ENCODE results near the gene OTOP2.

OTOP2 gene

GRCh38 chr17:74882517-74883240 is 41.4 kb upstream of the OTOP2 start:
- H3K9me3 ChIP-seq (ENCODE audit: severe bottlenecking): no peaks in the 10 kb centered on the region
- H3K36me3 ChIP-seq (ENCODE audit: low read depth): no peaks in the 10 kb centered on the region
- H3K27ac ChIP-seq (ENCODE audit: poor library complexity, severe bottlenecking): no peak overlapping the region
- ATAC-seq (ENCODE audit: low read depth) (no peak), DNase-seq (ENCODE audit: low spot score) (no peak)
- H3K4me3 ChIP-seq (ENCODE audit: severe bottlenecking): no peak overlapping the region
- no peaks in the 10 kb centered on the region for H3K27me3 ChIP-seq (ENCODE audit: insufficient read depth, poor library complexity, severe bottlenecking)
- TF ChIP-seq CTCF (IDR thresholded peaks at IDR 0.05; ENCODE audit: poor library complexity, severe bottlenecking): no peak
- peaks cover 6% of the 10 kb centered on the region for H3K4me1 ChIP-seq (ENCODE audit: insufficient read depth, poor library complexity, severe bottlenecking)

DNA sequence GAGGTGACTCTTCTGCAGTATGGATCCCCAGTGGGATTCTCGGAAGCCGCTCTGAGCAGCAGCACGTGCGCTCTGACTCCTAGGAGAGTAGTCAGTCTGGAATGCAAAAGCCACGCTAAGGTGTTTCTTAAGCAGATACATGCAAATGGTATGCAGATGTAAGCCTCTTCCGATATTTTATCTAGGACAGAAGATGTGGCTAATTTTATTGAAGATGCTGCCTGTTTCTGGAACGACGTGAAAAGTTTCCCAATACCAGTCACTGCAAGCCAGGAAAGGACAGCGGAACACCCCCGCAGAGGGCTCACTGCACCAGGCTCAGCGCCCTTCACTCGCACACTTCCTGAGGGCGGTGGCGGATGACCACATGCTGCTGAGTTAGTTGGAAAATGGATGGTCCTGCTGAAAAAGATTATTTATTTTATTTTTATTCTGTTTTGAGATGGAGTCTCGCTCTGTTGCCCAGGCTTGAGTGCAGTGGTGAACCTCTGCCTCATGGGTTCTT is 40.8 kb upstream of the OTOP2 start:
- no peak overlapping the region for H3K4me3 ChIP-seq (ENCODE audit: severe bottlenecking)
- TF ChIP-seq CTCF (IDR thresholded peaks at IDR 0.05; ENCODE audit: poor library complexity, severe bottlenecking): no peak

DNA sequence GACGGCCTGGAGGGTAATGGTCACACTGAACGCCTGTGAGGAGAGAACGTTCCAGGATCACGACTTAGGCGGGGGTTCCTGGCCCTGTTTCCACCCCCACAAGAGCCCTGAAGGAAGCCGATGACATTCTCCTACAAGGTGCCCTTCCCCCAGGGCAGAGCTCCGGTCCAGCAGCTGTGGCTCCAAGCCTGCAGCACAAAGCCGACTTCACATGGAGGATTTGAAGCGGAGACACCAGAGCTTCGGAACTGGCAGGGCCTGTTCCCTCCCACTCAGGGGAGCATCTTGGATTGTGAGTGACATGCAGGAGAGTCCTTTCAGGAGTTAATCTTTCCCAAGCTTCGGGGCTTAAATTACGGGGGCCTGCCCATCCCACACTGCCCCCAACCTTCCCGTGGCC is 35.6 kb upstream of the OTOP2 start:
- ATAC-seq (ENCODE audit: low read depth) (no peak), DNase-seq (ENCODE audit: low spot score) (no peak)
- no peaks in the 10 kb centered on the region for H3K36me3 ChIP-seq (ENCODE audit: low read depth)

More for the DNA sequence above, 40.8 kb upstream of the OTOP2 start:
- ATAC-seq (ENCODE audit: low read depth) (no peak), DNase-seq (ENCODE audit: low spot score) (no peak)
- Histone ChIP-seq H3K27me3 (ENCODE audit: insufficient read depth, poor library complexity, severe bottlenecking) (no peaks in the 10 kb centered on the region), H3K9me3 (ENCODE audit: severe bottlenecking) (no peaks in the 10 kb centered on the region), H3K27ac (ENCODE audit: poor library complexity, severe bottlenecking) (no peak overlapping the region), H3K4me1 (ENCODE audit: insufficient read depth, poor library complexity, severe bottlenecking) (peaks cover 3% of the 10 kb centered on the region), H3K36me3 (ENCODE audit: low read depth) (no peaks in the 10 kb centered on the region)

GRCh38 chr17:74890554-74890953 is 33.5 kb upstream of the OTOP2 start:
- DNase-seq (ENCODE audit: low spot score) (no peak), ATAC-seq (ENCODE audit: low read depth) (no peak)
- H3K27me3 ChIP-seq (ENCODE audit: insufficient read depth, poor library complexity, severe bottlenecking): peaks cover 31% of the 10 kb centered on the region
- no peak for TF ChIP-seq CTCF (IDR thresholded peaks at IDR 0.05; ENCODE audit: poor library complexity, severe bottlenecking)
- no peak overlapping the region for H3K4me3 ChIP-seq (ENCODE audit: severe bottlenecking)
- H3K36me3 ChIP-seq (ENCODE audit: low read depth): no peaks in the 10 kb centered on the region
- no peaks in the 10 kb centered on the region for H3K4me1 ChIP-seq (ENCODE audit: insufficient read depth, poor library complexity, severe bottlenecking)
- H3K9me3 ChIP-seq (ENCODE audit: severe bottlenecking): no peaks in the 10 kb centered on the region
- no peak overlapping the region for H3K27ac ChIP-seq (ENCODE audit: poor library complexity, severe bottlenecking)

More for the DNA sequence above, 35.6 kb upstream of the OTOP2 start:
- no peak for TF ChIP-seq CTCF (IDR thresholded peaks at IDR 0.05; ENCODE audit: poor library complexity, severe bottlenecking)
- no peak overlapping the region for H3K4me3 ChIP-seq (ENCODE audit: severe bottlenecking)
- H3K27me3 ChIP-seq (ENCODE audit: insufficient read depth, poor library complexity, severe bottlenecking): peaks cover 13% of the 10 kb centered on the region
- H3K4me1 ChIP-seq (ENCODE audit: insufficient read depth, poor library complexity, severe bottlenecking): no peaks in the 10 kb centered on the region
- no peaks in the 10 kb centered on the region for H3K9me3 ChIP-seq (ENCODE audit: severe bottlenecking)
- H3K27ac ChIP-seq (ENCODE audit: poor library complexity, severe bottlenecking): no peak overlapping the region
